Loucy (cell line): ENCODE data around the gene TMEM132C.

Experiments
- EZH2phosphoT487 ChIP-seq: fragments of 200-600 bp; IDR thresholded peaks from 2 replicates; pipeline ENCODE4 v1.6.1; 2018; ENCODE audit warnings: antibody characterized with exemption, mild to moderate bottlenecking, moderate library complexity, borderline replicate concordance
- TF ChIP-seq, protein P1 (sequence below): fragments of 200-600 bp; sonication (generic); conservative IDR thresholded peaks from 2 replicates; pipeline ENCODE4 v1.5.1; 2014; ENCODE audit warnings: mild to moderate bottlenecking, antibody characterized with exemption, low read length

DNA sequence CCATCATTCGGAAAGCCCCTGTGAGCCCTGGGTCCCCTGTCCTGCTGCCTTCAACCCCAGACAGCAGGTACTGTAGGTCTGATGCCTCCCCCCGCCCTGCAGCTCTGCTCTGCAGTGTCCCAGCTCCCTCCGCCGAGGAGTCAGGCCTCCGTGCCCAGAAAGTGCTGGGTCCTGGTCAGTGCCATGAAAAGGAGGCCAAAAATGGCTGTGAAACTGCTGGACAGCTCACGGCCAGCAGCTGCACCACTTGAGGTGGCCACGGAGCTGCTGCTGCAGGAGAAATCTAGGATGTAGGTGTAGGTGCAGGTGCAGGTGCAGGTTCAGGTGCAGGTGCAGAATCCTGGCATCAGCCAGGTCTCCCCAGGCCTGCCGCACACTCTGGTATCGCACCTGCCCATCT, 360.7 kb downstream of the TMEM132C start:
- TF ChIP-seq, protein P1, sequence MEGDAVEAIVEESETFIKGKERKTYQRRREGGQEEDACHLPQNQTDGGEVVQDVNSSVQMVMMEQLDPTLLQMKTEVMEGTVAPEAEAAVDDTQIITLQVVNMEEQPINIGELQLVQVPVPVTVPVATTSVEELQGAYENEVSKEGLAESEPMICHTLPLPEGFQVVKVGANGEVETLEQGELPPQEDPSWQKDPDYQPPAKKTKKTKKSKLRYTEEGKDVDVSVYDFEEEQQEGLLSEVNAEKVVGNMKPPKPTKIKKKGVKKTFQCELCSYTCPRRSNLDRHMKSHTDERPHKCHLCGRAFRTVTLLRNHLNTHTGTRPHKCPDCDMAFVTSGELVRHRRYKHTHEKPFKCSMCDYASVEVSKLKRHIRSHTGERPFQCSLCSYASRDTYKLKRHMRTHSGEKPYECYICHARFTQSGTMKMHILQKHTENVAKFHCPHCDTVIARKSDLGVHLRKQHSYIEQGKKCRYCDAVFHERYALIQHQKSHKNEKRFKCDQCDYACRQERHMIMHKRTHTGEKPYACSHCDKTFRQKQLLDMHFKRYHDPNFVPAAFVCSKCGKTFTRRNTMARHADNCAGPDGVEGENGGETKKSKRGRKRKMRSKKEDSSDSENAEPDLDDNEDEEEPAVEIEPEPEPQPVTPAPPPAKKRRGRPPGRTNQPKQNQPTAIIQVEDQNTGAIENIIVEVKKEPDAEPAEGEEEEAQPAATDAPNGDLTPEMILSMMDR: no peak
- TF ChIP-seq EZH2phosphoT487: no peak
